PFSK-1 (cell line): ENCODE measurements around the gene PNMA8C.
A peak's percentile ranks its signal among the peaks of the same experiment; 100 is the strongest.

ENCODE experiments used
- FOXP2 ChIP-seq: optimal IDR thresholded peaks from 2 replicates; pipeline ENCODE3; 2011; ENCODE audit warnings: borderline replicate concordance, control low read depth, inconsistent platforms; ENCODE audit not compliant: insufficient read depth; ENCODE audit errors: extremely low read length, extremely low read depth
- POLR2AphosphoS5 ChIP-seq: IDR thresholded peaks from 2 replicates; pipeline ENCODE4 v1.6.1; 2012; ENCODE audit warnings: low read depth, mild to moderate bottlenecking, control low read depth, low read length, moderate library complexity
- REST ChIP-seq, 2 experiments: IDR thresholded peaks; 2 replicates each; pipeline versions ENCODE4 v1.6.1 to v1.8.0; 2011 to 2012; ENCODE audit warnings: low read depth in 2 of 2, low read length in 2 of 2, control low read depth in 1 of 2, inconsistent platforms in 1 of 2, mild to moderate bottlenecking in 1 of 2, moderate library complexity in 1 of 2; ENCODE audit not compliant: insufficient read depth in 1 of 2
- SIN3A ChIP-seq: IDR thresholded peaks from 2 replicates; pipeline ENCODE4 v1.6.1; 2012; ENCODE audit warnings: mild to moderate bottlenecking, low read length, moderate library complexity, borderline replicate concordance; ENCODE audit not compliant: insufficient read depth
- TAF1 ChIP-seq: IDR thresholded peaks from 2 replicates; pipeline ENCODE4 v1.6.1; 2012; ENCODE audit warnings: low read length, control low read depth, borderline replicate concordance; ENCODE audit not compliant: insufficient read depth

The PNMA8C gene

GRCh38 chr19:46394402-46394797 is 34.3 kb downstream of the PNMA8C start:
- no peak for TF ChIP-seq POLR2AphosphoS5
- no peak for TF ChIP-seq FOXP2
- TF ChIP-seq TAF1, result no peak
- TF ChIP-seq REST (IDR thresholded peaks at IDR 0.05; ENCODE audit: insufficient read depth in 1 of 2, low read depth in 2 of 2, low read length in 2 of 2), result no peak
- no peak for TF ChIP-seq SIN3A

GRCh38 chr19:46393456-46394401 is 35.0 kb downstream of the PNMA8C start:
- TF ChIP-seq POLR2AphosphoS5, result 0 out of 2 replicates have a peak, but pooled peaks have one; percentile 15
- no peak for TF ChIP-seq SIN3A

- TF ChIP-seq POLR2AphosphoS5, result no peak
- TF ChIP-seq TAF1, result no peak
- no peak for TF ChIP-seq SIN3A
- TF ChIP-seq REST (IDR thresholded peaks at IDR 0.05; ENCODE audit: insufficient read depth in 1 of 2, low read depth in 2 of 2, low read length in 2 of 2), result no peak
- no peak for TF ChIP-seq FOXP2
These were observed 35.9 kb downstream of the PNMA8C start for GRCh38 chr19:46392837-46393236.

- TF ChIP-seq POLR2AphosphoS5 (0 out of 2 replicates have a peak, but pooled peaks have one; percentile 24), SIN3A (no peak), TAF1 (no peak), REST (IDR thresholded peaks at IDR 0.05; ENCODE audit: insufficient read depth in 1 of 2, low read depth in 2 of 2, low read length in 2 of 2) (no peak), FOXP2 (no peak)
These were observed 36.4 kb downstream of the PNMA8C start for GRCh38 chr19:46392252-46392801.

- TF ChIP-seq FOXP2, result no peak
- TF ChIP-seq SIN3A, result no peak
- TF ChIP-seq TAF1, result no peak
- TF ChIP-seq REST (IDR thresholded peaks at IDR 0.05; ENCODE audit: insufficient read depth in 1 of 2, low read depth in 2 of 2, low read length in 2 of 2), result no peak
- TF ChIP-seq POLR2AphosphoS5, result no peak
These were observed 37.2 kb downstream of the PNMA8C start for GRCh38 chr19:46391296-46392251.
